Right cardiac atrium (tissue), 5 donors: ENCODE data around the gene CHRNE. TPM values are rescaled to one million over a fixed set of nuclear protein-coding genes. Genes with fewer than 3 reads are reported as not detected.
"Not testable (repeated sequence)": the region's sequence is repeated elsewhere in the genome, so short reads cannot be mapped to it uniquely, and the experiment has no call there.

Source experiments
- ATAC-seq, 2 donors: fragments of 200-7000 bp; cut with Tn5 transposase; one replicate each; pipeline versions ENCODE4 v1.8.0 to v1.9.1; 2020; ENCODE audit warnings: moderate library complexity in 2 of 2, mild to moderate bottlenecking in 1 of 2
- DNase-seq, 3 donors: peaks; one replicate each; pipeline ENCODE4 v3.0.0-alpha.2; 2020
- H3K27ac ChIP-seq: one replicate; pipeline ENCODE4 v1.5.1; 2013; ENCODE audit warnings: mild to moderate bottlenecking, low read length, control low read depth, moderate library complexity
- H3K27me3 ChIP-seq: one replicate; pipeline ENCODE4 v1.6.1; 2013; ENCODE audit not compliant: control insufficient read depth, insufficient read depth
- H3K4me1 ChIP-seq: one replicate; pipeline ENCODE4 v1.6.1; 2013; ENCODE audit warnings: low read length; ENCODE audit not compliant: control insufficient read depth, insufficient read depth
- H3K4me3 ChIP-seq: one replicate; pipeline ENCODE4 v1.5.1; 2013; ENCODE audit warnings: low read length, control low read depth
- H3K9me3 ChIP-seq: one replicate; pipeline ENCODE4 v1.6.1; 2013; ENCODE audit warnings: low read length; ENCODE audit not compliant: control insufficient read depth
- WGBS: extraction: QIAGEN DNeasy Blood & Tissue Kit; methylation state at CpG from one replicate; pipeline ENCODE4 v1.1.7; 2013; 5-methylcytosine and 5-hydroxymethylcytosine counted together
- intact Hi-C, 4 donors: fragments of 100-400 bp; cut with DNase I; formaldehyde crosslinking; loops; one replicate each; pipeline versions ENCODE4 v1.11.0 to v1.14.0; 2022 to 2023
- polyA plus RNA-seq: library from polyadenylated mRNA; stranded (reverse); fragments of 200-250 nt; gene quantifications from one replicate; pipeline ENCODE4 v1.2.3, GENCODE V29; 2013
- total RNA-seq, 4 donors: library from RNA; stranded (reverse); fragmentation: NEBNext Ultra II Directional; extraction: Animal tissue kit (Norgen Biotek cat#: 25700); gene quantifications; one replicate each; pipeline ENCODE4 v1.2.1, GENCODE V29; 2021
- donor health status: healthy with polysubstance abuse.
- donor health status: DM: no; HTN: yes; CAD: no.
- donor health status: DM: no; HTN: no; CAD: no.
- donor health status: DM: no; HTN: yes; CAD: no; lungs with severe emphysema.
- donor health status: DM: yes; HTN: yes; CAD: no.

CHRNE gene
- total and polyA plus RNA-seq, 5 donors: 57.6 to 106 (median 66.7) TPM

- no peak overlapping the region for H3K27ac ChIP-seq
- H3K9me3 ChIP-seq: no peaks in the 10 kb centered on the region
- DNase-seq (no peak), ATAC-seq (no peak)
- peaks cover 24% of the 10 kb centered on the region for H3K4me1 ChIP-seq
- no peaks in the 10 kb centered on the region for H3K27me3 ChIP-seq
- WGBS: 94% methylated on average over 16 of the region's 16 CpGs
- intact Hi-C loops: no loop called here
- no peak overlapping the region for H3K4me3 ChIP-seq
Measured at GRCh38 chr17:4861052-4861451, 41.8 kb downstream of the CHRNE start.

- peaks cover 24% of the 10 kb centered on the region for H3K4me1 ChIP-seq
- DNase-seq (no peak), ATAC-seq (no peak)
- H3K9me3 ChIP-seq: no peaks in the 10 kb centered on the region
- no peaks in the 10 kb centered on the region for H3K27me3 ChIP-seq
- intact Hi-C loops: no loop called here
- peak overlapping the region; percentile 70 for H3K27ac ChIP-seq
- 90% methylated on average over 9 of the region's 9 CpGs for WGBS
- no peak overlapping the region for H3K4me3 ChIP-seq
Measured at GRCh38 chr17:4860651-4861050, 42.2 kb downstream of the CHRNE start.

- H3K4me1 ChIP-seq: peaks cover 24% of the 10 kb centered on the region
- intact Hi-C loops: no loop called here
- no peak overlapping the region for H3K4me3 ChIP-seq
- no peaks in the 10 kb centered on the region for H3K27me3 ChIP-seq
- ATAC-seq: no peak
- 77% methylated on average over 32 of the region's 32 CpGs for WGBS
- H3K9me3 ChIP-seq: no peaks in the 10 kb centered on the region
- H3K27ac ChIP-seq: peak overlapping the region; percentile 70
- no peak for DNase-seq
Measured at GRCh38 chr17:4859816-4860625, 42.9 kb downstream of the CHRNE start.

GRCh38 chr17:4858882-4859260 lies 44.0 kb downstream of the CHRNE start:
- no peaks in the 10 kb centered on the region for H3K27me3 ChIP-seq
- peak; percentile 44 to 75 (median 74) for DNase-seq
- H3K9me3 ChIP-seq: no peaks in the 10 kb centered on the region
- H3K4me3 ChIP-seq: no peak overlapping the region
- peak overlapping the region; percentile 81 for H3K27ac ChIP-seq
- peak; percentile 57 to 69 for ATAC-seq
- intact Hi-C loops: no loop called here
- WGBS: 21% methylated on average over 5 of the region's 5 CpGs
- peaks cover 24% of the 10 kb centered on the region for H3K4me1 ChIP-seq

GRCh38 chr17:4858068-4858881 lies 44.6 kb downstream of the CHRNE start:
- ATAC-seq: peak; percentile 79 to 89
- 50% methylated on average over 7 of the region's 7 CpGs for WGBS
- Histone ChIP-seq H3K27me3 (no peaks in the 10 kb centered on the region), H3K4me3 (no peak overlapping the region), H3K9me3 (no peaks in the 10 kb centered on the region), H3K27ac (peak overlapping the region; percentile 81), H3K4me1 (peaks cover 24% of the 10 kb centered on the region)
- intact Hi-C loops: no loop called here
- peak in 2 of 3 donors; percentile 30 to 72 for DNase-seq

GRCh38 chr17:4857347-4857746 lies 45.6 kb downstream of the CHRNE start:
- H3K4me3 ChIP-seq, H3K27me3 ChIP-seq, DNase-seq, intact Hi-C loops, ATAC-seq, H3K9me3 ChIP-seq: not testable (repeated sequence)
- Histone ChIP-seq H3K4me1 (peaks cover 23% of the 10 kb centered on the region), H3K27ac (peak overlapping the region; percentile 80)
- 89% methylated on average over 7 of the region's 7 CpGs for WGBS

GRCh38 chr17:4856937-4857314 lies 46.0 kb downstream of the CHRNE start:
- intact Hi-C loops: no loop called here
- no peaks in the 10 kb centered on the region for H3K9me3 ChIP-seq
- H3K4me1 ChIP-seq: peaks cover 23% of the 10 kb centered on the region
- DNase-seq (no peak), ATAC-seq (no peak)
- no peaks in the 10 kb centered on the region for H3K27me3 ChIP-seq
- 90% methylated on average over 7 of the region's 7 CpGs for WGBS
- H3K4me3 ChIP-seq: no peak overlapping the region
- H3K27ac ChIP-seq: peak overlapping the region; percentile 24

GRCh38 chr17:4856271-4856936 lies 46.5 kb downstream of the CHRNE start:
- intact Hi-C loops: no loop called here
- no peak overlapping the region for H3K4me3 ChIP-seq
- H3K9me3 ChIP-seq: no peaks in the 10 kb centered on the region
- WGBS: 70% methylated on average over 17 of the region's 17 CpGs
- H3K27ac ChIP-seq: peak overlapping the region; percentile 24
- ATAC-seq: no peak
- peaks cover 23% of the 10 kb centered on the region for H3K4me1 ChIP-seq
- DNase-seq: no peak
- no peaks in the 10 kb centered on the region for H3K27me3 ChIP-seq

GRCh38 chr17:4854111-4854681 lies 48.7 kb downstream of the CHRNE start:
- ATAC-seq (no peak), DNase-seq (no peak)
- Histone ChIP-seq H3K4me3 (no peak overlapping the region), H3K27me3 (no peaks in the 10 kb centered on the region), H3K9me3 (no peaks in the 10 kb centered on the region), H3K4me1 (peaks cover 12% of the 10 kb centered on the region), H3K27ac (no peak overlapping the region)
- intact Hi-C loops: no loop called here
- 94% methylated on average over 5 of the region's 5 CpGs for WGBS

GRCh38 chr17:4853208-4853671 lies 49.7 kb downstream of the CHRNE start:
- Histone ChIP-seq H3K4me3 (no peak overlapping the region), H3K9me3 (no peaks in the 10 kb centered on the region), H3K27ac (no peak overlapping the region), H3K27me3 (no peaks in the 10 kb centered on the region), H3K4me1 (peaks cover 12% of the 10 kb centered on the region)
- DNase-seq: no peak
- intact Hi-C loops: no loop called here
- WGBS: 83% methylated on average over 2 of the region's 2 CpGs
- ATAC-seq: no peak
